Omental fat pad (tissue), 4 donors: ENCODE results near the gene HBM. TPM values are rescaled to one million over a fixed set of nuclear protein-coding genes. Genes with fewer than 3 reads are reported as not detected.

Experiments
- ATAC-seq: fragments of 150-250 bp; one replicate; pipeline ENCODE4 v1.9.1; 2016; ENCODE audit warnings: mild to moderate bottlenecking, moderate library complexity; ENCODE audit not compliant: low FRiP score
- DNase-seq: peaks from one replicate; pipeline ENCODE4 v3.0.0-alpha.2; 2019; ENCODE audit warnings: low spot score
- CTCF ChIP-seq, 3 donors: fragments of 450-650 bp; IDR thresholded peaks; one replicate each; pipeline ENCODE4 v1.5.1; 2016 to 2017; ENCODE audit warnings: antibody characterized with exemption in 3 of 3, mild to moderate bottlenecking in 3 of 3, moderate library complexity in 2 of 3
- total RNA-seq, 4 donors: library from RNA; depleted of rRNA; stranded (reverse); fragments of >200 nt; gene quantifications; one replicate each; pipeline ENCODE4 v1.1.0, GENCODE V29; 2016

HBM gene
- total RNA-seq, 4 donors from 2014 or later, result not detected

DNA sequence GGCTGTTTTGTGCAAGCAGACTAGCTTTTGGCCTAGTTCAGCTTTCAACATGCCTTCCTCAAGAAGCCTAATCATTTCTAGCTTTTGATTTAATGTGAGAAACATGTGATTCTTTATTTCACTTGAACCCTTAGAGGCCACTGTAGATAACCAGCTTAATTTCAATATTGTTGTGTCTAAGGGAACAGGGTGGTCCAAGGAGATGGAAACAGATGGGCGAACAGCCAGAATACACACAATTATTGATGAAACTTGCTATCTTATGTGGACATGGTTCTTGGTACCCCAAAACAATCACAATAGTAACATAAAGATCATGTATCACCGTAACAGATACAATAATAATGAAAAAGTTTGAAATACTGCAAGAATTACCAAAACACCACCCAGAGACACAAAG is 32.1 kb upstream of the HBM start:
- no peak for ATAC-seq
- TF ChIP-seq CTCF (IDR thresholded peaks at IDR 0.05), result no peak
- no peak for DNase-seq

GRCh38 chr16:138049-138417 is 27.7 kb upstream of the HBM start:
- no peak for DNase-seq
- no peak for ATAC-seq
- TF ChIP-seq CTCF (IDR thresholded peaks at IDR 0.05), result no peak

- ATAC-seq, result no peak
- no peak for TF ChIP-seq CTCF (IDR thresholded peaks at IDR 0.05)
- DNase-seq, result no peak
These were observed 25.5 kb upstream of the HBM start for GRCh38 chr16:140175-140857.

DNA sequence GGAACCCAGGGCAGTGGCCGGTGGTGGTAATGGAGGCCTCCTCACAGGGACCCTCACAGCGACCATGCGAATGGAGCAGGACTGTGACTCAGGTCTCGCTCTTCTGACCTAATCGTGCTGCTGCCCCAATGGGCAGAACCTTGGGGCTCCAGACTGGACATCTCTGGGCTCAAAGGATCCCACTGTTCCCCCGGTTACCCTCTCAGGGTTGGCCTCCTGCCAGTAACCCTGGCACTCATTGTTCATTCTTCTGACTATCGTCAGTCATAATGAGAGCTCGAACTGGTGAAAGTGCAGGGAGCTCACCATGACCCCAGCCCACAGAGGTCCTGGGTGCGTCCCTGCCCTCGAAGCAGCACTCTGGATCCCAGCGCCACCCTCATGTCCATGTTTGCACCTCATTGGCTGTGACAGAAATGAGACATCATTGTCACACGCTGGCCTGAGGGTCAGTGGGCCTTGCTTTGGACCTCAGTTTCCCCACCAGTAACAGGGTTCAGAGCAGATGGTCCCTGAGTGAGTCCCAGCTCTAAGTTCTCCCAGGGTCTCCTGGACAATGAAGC is 23.3 kb upstream of the HBM start:
- ATAC-seq, result no peak
- DNase-seq, result no peak

GRCh38 chr16:143047-143446 is 22.7 kb upstream of the HBM start:
- TF ChIP-seq CTCF (IDR thresholded peaks at IDR 0.05), result no peak

More for the DNA sequence above, 23.3 kb upstream of the HBM start:
- no peak for TF ChIP-seq CTCF (IDR thresholded peaks at IDR 0.05)

GRCh38 chr16:143456-143855 is 22.3 kb upstream of the HBM start:
- ATAC-seq (no peak), DNase-seq (no peak)
- no peak for TF ChIP-seq CTCF (IDR thresholded peaks at IDR 0.05)

More at GRCh38 chr16:143047-143446, 22.7 kb upstream of the HBM start:
- DNase-seq, result no peak
- no peak for ATAC-seq

DNA sequence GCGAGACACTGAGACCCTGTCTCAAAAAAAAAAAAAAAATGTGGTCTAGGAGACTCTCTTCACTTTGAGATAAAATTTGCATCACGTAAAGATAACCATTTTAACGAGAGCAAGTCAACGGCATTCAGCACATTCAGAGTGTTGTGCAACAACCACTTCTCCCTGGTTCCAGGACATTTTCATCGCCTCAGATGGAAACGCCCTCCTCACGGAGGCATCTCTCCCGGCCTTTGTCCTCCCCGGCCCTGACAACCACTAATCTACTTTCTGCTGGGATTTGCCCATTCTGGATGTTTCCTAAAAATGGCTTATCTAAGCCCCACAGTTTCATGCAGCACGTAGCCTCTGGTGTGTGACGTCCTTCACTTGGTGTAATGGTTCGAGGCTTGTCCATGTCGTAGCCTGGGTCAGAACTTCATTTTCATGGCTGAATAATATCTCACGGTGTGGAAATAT is 21.0 kb upstream of the HBM start:
- no peak for DNase-seq
- no peak for TF ChIP-seq CTCF (IDR thresholded peaks at IDR 0.05)
- no peak for ATAC-seq
